Stimulated activated CD4-positive, alpha-beta T cell treated with anti-CD3 and anti-CD28 coated beads, Interleukin-2, amount 100 ng/mL, for 48 hours (primary cell): Measurements from ENCODE around the gene ZC3H12A.

Experiments used
- DNase-seq, 2 donors: peaks; one replicate each; pipeline ENCODE4 v3.0.0-alpha.2; 2020

ZC3H12A gene

DNA sequence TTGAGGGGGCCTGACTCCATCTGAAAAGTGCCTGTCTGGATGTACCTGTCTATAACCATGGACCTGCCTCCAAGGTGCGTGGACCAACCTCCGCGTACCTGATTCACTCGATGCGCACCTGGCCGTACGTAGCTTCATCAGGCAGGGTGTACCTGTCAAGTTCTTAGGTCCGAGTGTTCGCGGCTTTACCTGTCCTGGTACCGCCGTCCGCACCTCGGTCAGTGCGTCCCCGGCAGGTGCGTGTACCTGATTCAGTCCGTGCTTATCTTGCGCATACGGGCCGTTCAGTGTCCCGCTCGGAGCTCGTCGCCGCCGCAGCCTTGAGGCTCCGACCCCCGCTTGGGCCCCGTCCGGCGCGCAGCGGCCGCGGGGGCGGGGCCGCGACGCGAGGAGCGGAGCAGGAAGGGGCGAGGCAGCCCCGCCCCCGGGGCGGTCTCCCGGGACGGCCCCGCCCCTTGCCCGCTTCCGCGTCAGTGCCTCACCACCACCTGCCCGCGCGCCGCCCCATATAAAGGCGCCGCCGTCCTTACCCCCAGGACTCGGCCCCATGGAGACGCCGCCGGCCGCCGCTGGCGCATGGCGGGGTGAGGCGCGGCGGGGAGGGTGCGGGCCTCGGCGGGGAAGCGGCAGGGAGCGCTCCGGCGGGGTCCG, at the start of gene ZC3H12A:
Gene ZC3H12A, plus strand, starts transcription at position 535 of the 651 bp plus-strand sequence. CDS start 917 bp downstream, outside the sequence.
- peak; percentile 91 to 95 for DNase-seq

DNA sequence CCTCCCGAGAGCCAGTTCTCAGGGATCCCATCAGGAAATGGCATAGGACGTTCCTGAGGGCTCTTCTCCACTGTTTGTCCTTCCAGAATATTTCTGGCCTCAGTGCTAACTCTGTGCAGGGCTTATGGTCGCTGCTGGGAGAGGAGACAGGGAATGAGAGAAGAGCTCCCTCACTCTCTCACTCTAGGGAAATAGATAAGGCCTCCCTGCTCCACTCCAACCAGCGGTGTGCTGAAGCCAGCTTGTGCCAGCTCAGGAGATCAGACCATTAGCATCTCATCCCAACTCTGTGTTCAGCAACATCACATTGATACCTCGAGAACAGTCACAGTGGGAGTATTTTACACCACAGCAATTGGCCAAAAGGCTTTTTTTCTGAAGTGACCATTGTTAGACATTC, 49.2 kb upstream of the ZC3H12A start:
- no peak for DNase-seq

DNA sequence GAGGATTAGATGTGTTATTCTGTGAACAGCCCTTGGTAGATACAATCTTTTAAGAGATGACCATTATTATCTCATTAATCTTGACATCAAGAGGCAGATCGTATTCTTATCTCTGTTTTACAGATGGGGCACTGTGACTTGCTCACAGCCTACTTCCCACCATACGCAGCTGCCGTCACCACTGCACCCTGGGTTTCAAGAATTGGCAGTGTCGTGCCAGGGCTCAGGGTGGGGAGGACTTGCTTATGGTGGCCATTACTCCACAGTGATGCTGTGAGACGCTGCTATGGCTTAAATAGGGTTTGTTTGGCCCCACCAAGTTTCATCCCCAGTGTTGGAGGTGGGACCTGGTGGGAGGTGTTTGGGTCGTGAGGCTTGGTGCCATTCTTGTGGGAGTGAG, 45.4 kb upstream of the ZC3H12A start:
- no peak for DNase-seq

DNA sequence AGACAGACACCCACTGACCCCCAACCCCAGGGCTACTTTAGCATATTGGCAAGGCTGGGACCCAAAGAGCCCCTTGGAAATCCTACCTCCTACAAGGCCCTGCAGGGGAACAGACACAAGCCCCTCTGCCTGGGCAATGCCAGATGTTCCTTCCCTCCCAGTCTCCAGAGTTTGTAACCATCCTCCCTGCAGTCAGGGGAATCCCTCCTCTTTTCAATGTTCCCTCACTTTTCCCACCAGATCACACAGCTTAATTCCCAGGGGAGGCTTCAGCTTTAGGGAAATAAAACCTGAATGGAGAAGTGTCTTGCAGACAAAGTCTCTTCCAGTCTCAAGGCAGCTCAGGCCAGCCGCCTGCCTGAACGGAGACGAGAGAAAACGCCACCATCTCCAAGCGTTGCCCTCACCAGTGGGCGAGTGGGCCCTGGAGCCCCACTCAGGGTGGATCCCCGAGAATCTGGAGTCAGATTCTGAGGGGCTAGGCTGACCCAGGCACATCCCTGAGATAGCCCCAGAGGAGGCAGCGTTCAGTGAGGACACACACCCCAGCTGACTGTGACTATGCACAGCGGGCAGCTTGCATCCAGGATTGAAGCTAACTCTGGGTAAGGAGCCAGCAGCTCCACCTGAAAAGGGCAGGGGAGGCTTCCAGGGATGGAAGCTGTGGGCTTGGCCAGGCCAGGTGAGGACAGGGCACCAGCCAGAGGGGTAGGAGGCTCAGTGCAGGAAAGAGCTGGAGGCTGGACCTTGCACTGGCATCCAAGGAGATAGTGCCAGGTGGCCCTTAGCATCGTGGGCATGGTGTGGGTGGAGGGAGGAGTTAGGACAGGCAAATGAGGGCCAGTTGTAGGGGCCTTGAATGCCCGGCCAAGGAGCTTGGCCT, 44.0 kb upstream of the ZC3H12A start:
- DNase-seq: no peak

DNA sequence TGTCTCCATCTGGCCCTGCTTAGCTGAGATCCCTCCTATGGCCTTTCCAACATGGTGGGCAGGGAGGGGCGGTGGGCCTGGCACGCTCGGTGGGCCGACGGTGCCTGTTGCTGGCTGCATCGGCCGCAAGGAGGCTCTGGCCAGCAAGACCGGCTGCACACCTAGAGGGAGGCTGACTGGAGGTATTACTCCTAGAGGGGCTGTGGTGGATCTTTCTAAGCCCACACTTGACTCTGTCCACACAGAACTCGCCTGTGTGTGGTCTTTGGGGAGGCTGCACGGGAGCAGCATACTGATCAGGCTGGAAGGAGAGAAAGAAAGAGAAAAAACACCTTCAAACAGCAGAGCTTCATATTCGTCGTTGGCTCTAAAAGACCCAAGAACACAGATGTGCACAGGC, 41.7 kb upstream of the ZC3H12A start:
- no peak for DNase-seq

DNA sequence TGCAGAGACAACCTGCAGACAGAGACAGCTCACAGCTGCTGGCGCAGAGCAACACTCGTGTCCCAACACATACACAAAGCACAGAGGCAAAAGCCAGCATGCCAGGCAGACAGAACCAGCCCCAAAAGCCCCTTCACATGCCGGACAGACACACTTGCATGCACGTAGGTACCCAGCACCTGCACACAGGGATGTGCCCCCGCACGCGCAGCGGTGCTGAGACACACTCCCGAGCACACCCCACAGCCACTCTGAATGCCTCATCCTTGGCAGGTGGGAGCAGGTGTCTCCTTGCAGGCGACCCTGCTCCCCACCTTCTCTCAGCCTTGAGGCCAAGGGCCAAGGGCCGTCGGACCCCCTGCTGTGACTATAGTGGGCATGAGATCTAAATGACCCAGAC, 41.2 kb upstream of the ZC3H12A start:
- DNase-seq: no peak

DNA sequence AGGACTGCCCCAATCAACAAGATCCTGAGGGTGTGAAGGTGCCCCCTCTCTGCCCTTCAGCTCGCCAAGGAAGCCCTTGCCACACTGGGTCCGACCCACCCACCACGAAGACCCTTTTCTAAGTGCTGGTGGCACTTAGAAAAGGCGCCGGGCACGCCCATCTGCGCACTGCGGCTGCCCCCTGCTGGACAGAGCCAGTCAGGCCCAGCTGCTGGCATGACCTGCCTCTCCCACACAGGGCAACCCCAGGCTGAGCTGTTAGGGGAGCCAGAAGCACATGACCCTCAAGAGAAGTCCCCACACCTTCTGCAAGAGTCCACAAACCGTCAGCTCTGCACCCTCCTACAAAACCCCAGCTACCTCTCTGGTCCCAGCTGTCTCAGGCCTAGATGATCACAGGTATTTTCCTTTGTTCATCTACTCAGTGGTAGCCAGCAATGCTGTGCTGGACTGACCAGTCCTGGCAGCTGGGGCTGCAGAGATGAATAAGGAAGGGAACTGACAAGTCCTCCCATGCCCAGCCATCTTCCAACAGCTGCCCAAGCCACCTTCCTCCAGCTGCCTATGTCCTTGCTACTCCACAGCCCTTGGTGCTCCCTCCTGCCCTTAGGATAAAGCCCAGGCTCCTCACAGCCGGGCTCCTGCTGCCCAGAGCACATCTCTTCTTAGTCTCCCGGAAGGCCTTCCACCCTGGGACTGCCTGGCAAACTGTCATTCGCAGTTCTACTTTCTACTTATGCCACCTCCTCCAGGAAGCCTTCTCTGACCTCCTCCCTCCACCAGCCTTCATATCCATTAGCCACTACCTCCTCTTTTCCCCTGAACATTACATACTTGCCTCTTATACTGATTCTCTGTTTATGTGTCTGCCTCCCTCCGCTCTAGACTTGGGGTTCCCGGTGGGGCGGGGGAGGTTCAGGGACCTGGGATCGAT, 39.8 kb upstream of the ZC3H12A start:
- DNase-seq: peak; percentile 74 to 78

DNA sequence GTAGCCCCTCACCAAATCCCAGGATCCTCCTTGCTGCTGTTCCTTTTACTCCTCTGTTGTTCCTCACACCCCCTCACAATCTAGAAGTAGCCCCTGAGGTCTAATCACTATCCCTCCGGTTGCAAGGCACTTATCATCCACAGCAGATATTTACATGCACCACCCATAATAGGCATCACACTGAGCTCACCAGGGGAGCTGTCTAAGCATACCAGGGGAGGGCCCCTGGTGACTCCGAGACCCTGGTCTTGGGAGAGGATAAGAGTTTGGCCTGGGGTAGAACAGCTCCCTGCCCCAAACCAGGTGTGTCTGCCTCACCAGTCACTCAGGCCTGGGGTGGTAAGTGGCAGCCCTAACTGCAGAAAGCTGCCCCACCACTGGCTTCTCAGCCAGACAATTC, 37.3 kb upstream of the ZC3H12A start:
- no peak for DNase-seq

DNA sequence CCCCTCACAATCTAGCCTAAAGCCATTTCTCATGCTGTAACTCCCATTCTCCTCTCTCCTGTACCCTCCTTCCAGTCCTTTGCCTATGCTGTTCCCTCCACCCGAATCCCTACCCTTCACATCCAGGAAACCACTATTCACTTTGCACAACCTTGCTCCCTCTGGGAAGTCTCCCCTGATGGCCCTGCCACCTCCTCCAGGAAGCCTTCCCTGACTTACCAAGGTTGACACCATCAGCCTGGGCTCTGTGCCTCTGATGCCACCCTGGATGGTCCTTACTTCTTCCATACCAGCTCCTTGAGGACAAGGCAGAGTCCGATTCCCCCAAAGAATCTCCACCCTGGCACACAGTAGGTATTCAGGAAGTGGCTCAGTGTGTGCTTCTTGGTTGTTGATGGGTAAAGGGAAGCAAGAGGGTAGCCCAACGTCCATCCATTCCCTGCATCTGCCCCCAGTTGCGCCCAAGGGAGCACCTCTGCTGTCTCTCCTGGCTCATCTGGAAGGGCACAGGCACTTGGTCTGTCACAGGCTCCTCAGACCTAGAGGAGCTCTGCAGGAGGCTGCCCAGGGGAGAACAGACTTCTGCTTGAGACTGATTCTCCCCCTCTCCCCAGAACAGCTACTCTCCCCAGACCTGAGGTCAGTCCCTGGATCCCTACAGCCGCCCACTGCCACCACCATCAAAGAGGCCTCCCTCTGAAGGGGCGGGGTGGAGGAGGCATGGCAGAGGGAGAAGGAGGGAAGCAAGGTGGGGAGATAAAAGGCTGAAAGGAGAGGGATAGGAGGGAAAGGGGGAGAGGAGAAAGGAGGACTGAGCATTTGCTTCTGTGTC, 36.1 kb upstream of the ZC3H12A start:
- no peak for DNase-seq

DNA sequence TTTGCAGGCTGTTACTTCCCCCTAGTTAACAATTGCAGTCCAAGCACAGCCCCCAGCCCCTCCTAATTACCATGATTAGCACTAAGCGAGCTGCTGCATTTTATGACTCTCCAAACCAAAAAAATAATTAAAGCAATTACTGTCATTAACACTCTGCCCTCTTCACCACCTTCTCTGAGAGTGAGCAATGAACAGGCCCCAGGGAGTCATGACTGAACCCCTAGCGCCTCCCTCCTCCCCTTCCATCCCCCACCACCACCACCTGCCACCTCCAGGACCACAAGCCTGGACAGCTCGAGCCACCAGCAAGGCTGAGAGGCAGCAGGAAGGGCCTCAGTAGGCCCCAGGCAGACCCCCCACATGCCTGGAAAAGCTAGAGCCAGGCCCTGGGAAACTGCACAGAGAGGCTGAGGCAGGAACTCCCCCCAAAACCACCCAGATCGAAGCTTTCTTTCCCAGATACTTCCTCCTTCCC, 35.5 kb upstream of the ZC3H12A start:
- DNase-seq: no peak

DNA sequence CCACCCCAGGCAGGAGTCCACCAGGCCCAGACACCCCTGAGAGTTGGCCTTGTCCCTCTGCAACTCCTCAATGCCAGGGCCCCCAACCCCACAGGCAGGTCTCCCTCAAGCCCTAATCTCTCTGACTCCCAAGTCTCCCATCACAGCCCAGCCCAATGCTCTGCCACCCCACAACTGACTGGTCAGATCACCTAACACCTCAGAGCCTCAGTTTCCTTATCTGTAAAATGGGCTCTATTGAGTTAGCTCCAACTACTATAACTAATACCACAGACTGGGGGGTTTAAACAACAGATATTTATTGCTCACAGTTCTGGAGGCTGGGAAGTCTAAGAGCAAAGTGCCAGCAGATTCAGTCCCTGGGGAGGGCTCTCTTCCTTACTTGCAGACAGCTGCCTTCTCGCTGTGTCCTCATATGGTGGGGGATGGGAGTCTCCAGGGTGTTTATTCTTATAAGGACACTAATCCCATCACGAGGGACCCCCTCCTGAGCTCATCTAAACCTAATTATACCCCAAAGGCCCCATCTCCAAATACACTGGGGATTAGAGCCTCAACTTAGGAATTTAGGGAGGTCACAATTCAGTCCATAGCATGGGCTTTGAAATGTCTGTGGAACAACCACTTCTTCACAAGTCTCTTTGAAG, 34.9 kb upstream of the ZC3H12A start:
- DNase-seq: no peak

DNA sequence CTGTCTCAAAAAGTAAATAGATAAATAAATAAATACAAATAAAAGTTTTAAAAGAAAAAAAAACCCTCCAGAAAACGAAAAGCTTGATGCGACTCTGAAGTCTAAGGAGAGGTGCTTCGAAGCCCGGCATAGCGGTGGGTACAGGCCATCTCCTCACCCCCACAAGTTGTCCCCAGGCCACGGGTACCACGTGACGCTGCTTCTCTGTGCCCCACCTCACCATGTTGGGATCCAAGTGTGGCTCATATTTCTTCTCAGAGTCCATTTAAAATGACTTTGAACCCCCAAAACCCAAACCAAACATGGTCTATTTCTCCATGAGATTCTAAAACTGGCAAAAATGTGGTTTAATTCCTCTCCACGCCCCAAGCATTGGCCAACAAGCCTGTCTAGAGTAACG, 32.9 kb upstream of the ZC3H12A start:
- no peak for DNase-seq

DNA sequence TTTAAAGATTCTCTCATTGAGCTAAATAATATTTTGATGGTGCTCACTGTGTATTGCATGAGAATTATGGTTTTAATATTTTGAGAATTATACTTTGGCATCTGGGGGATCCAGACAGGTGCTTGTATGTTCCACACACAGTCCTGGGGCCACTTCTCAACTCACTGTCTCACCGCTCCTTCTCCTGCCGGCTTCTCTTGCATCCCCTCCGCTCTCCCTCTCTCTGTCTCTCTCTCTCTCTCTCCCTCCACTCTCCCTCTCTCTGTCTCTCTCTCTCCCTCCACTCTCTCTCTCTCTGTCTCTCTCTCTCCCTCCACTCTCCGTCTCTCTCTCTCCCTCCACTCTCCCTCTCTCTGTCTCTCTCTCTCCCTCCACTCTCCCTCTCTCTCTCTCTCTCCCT, 32.2 kb upstream of the ZC3H12A start:
- DNase-seq: no peak

DNA sequence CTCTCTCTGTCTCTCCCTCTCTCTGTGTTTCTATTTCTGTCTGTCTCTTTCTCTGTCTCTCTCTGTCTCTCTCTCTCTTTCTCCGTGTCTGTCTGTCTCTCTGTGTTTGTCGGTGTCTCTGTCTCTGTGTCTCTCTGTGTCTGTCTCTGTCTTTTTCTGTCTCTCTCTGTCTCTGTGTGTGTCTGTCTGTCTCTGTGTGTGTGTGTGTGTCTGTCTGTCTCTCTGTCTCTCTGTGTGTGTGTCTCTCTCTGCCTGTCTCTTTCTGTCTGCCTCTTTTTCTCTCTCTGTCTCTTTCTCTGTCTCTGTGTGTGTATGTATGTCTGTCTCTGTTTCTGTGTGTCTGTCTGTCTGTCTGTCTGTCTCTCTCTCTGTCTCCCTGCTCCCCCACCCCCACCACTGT, 31.7 kb upstream of the ZC3H12A start:
- no peak for DNase-seq

DNA sequence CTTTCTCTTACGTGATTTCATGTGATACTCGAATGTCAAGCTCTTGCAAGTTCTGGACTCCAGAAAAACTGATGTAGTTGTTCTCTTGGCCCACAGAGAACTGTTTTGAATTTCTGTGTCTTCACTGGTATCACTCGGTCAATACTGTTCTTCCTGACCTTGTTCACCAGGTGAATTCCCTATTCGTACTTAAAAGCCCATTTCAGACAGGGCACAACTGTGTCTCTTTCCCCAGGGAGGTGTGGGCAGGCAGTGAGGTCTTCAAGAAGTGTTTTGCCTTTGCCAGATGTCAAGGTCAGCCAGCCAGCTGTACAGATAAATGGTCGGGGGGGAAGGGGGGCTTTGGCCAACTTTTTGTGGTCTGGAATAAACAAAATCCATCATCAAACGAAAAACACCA, 27.5 kb upstream of the ZC3H12A start:
- no peak for DNase-seq

DNA sequence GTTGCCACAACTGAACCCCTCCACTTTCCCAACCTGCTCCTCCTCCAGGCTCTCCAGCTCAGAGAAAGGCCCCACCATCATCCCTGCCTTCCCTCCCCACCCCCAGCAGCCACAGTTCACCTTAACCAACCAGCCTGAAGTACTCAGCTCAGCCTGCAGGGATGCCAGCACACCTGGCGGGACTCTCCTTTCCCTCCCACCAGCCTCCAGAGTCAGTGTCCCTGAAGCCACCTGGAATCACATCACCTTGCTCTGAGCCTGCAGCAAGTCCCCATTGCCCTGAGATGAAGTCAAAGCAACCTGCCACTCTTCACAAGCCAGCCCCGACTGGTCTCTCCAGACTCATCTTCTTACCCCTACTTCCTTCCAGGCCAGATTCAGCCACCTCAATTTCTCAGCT, 26.2 kb upstream of the ZC3H12A start:
- DNase-seq: no peak

DNA sequence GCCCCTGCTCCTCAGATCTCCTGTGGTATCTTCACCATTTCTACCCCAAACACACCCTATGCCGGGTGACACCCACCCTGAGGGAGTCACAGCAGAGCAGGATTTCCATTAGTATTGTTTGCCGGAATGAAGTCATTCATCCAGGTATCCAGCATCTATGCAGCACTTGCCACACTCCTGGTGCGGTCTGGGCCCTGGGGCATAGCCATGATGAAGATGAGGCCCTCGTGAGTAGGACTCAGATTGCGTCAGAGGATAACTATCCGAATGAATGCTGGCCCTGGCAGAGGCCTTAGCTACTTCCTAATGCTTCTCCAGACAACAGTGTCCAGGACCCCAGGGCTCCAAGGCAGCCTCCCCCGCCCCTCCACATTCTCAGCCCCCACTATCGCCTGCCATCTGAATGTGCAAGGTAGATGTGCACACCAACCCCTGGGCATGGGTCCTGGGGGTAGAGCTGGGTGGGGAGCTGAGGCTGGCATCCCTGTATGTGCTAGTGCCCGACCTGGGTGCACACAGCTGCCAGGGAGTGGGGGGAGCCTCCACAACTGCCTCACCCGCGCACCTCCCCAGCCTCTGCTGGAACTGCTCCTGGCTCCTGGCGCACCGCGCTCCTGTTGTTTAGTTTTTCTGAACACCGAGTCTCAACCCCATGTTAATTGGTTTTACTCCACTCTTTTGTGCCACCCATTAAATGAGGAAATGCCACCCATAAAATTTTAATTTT, 25.5 kb upstream of the ZC3H12A start:
- DNase-seq: no peak

DNA sequence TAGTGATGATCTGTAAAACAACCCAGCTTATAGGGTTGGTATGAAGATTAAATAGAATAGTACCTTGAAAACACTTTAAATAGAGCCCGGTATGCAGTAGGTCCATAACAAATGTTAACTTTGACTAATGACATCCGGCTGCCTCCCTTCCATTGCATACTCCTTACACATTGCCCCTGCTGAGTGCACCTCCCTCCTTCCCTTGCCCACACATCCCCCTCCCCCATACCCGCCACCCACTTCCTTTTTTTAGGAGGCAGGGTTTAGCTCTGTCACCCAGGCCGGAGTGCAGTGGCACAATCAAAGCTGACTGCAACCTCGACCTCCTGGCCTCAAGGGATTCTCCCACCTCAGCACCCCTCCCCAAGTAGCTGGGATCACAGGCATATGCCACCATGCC, 24.4 kb upstream of the ZC3H12A start:
- DNase-seq: no peak

DNA sequence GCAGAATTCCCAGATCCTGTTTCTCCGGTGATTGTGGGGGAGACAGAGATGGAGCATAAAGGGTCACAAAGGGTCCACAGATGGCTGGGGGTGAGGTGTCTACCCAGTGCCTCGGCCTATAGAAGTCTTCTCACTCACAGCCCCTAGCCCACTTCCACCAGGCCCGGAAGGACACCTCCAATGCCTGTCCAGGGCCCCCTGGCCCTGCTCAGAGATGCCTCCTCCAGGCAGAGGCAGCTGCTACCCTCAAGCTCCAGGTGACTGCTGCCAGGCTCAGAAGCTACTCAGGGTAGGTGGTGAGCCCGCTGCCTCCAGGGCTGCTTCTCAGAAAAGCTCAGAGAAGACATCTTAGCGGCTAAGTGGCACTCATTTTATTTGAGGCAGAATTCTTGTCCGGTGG, 22.0 kb upstream of the ZC3H12A start:
- no peak for DNase-seq

DNA sequence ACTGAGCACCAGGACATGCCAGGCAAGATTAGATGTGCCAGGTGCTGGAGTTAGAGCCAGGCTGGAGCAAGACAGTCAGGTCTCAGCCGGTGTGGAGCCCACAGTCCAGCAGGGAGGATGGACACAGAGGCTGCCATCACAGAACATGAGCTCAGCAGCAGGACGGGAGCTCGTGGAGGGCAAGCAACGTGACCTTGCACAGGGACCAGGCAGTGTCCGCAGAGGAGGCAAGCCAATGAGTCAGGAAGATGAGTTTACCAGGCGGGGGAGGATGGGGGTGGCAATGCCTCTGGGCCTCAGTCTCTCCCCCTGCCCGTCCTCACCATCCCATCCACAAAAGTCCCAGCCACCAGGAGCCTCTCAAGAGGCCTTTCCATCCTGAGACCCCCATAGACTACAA, 20.7 kb upstream of the ZC3H12A start:
- DNase-seq: no peak

DNA sequence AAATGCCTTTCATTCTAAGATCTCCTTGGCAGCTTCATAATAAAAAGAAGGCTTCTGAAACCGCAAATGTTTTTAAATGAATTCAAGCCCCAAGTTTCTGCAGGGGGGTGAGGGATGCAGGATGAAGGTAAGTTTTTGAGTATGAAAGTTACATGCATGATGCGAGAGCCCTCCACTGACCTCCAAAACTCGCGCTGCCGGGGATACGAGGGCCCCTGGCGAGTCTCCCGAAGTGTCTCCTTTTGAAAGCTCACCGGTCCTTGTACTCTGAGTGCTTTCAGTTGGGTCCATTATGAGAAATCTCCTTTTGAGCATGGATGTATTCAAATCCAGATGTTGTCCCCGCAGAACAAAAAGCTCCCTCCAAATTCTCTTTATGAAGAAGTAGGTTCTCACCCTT, 18.9 kb upstream of the ZC3H12A start:
- DNase-seq: no peak
